OCI-LY1 (cell line): Measurements from ENCODE around the gene BRIX1.

Experiments used
- CTCF ChIP-seq: fragments of 200-600 bp; sonication (generic), shearing (Covaris generic); IDR thresholded peaks from 2 replicates; pipeline ENCODE4 v1.5.1; 2017; ENCODE audit warnings: mild to moderate bottlenecking, antibody characterized with exemption, low read length, moderate library complexity, mixed read lengths
- EZH2 ChIP-seq: fragments of 200-600 bp; sonication (generic), shearing (Covaris generic); IDR thresholded peaks from 2 replicates; pipeline ENCODE4 v1.8.0; 2017; ENCODE audit warnings: borderline replicate concordance, mixed run types, mild to moderate bottlenecking, antibody characterized with exemption, low read length, moderate library complexity, mixed read lengths

- TF ChIP-seq EZH2: no peak
- no peak for TF ChIP-seq CTCF
Observed at GRCh38 chr5:34889394-34889793, 26.1 kb upstream of the BRIX1 start.
